OCI-LY1 (cell line): Measurements from ENCODE around the gene CFAP57.

Experiments
- H2AFZ ChIP-seq: fragments of 200-600 bp; sonication (generic), shearing (Covaris generic); 2 replicates; pipeline ENCODE4 v1.6.0; 2014; ENCODE audit warnings: antibody characterized with exemption, mild to moderate bottlenecking, low read length
- H3F3A ChIP-seq: fragments of 200-600 bp; sonication (generic), shearing (Covaris generic); 2 replicates; pipeline ENCODE4 v1.6.0; 2014; ENCODE audit warnings: mild to moderate bottlenecking, antibody characterized with exemption, low read length, moderate library complexity; ENCODE audit not compliant: insufficient read depth
- H3K27ac ChIP-seq: fragments of 200-600 bp; sonication (generic); 2 replicates; pipeline ENCODE4 v1.5.1; 2014; ENCODE audit warnings: low read length, mixed run types, mild to moderate bottlenecking, low read depth; ENCODE audit not compliant: poor library complexity, severe bottlenecking
- H3K27me3 ChIP-seq: fragments of 200-600 bp; sonication (generic); 2 replicates; pipeline ENCODE4 v1.6.0; 2014; ENCODE audit warnings: antibody characterized with exemption, mild to moderate bottlenecking, low read length, moderate library complexity; ENCODE audit not compliant: insufficient read depth
- H3K36me3 ChIP-seq: fragments of 200-600 bp; sonication (generic); 2 replicates; pipeline ENCODE4 v1.6.1; 2014; ENCODE audit warnings: mild to moderate bottlenecking, antibody characterized with exemption, low read length, moderate library complexity, mixed read lengths; ENCODE audit not compliant: insufficient read depth
- H3K4me1 ChIP-seq: fragments of 200-600 bp; sonication (generic); 2 replicates; pipeline ENCODE4 v1.5.1; 2014; ENCODE audit warnings: mild to moderate bottlenecking, low read length, moderate library complexity; ENCODE audit not compliant: insufficient read depth, severe bottlenecking
- H3K4me2 ChIP-seq: fragments of 200-600 bp; sonication (generic), shearing (Covaris generic); 2 replicates; pipeline ENCODE4 v1.6.1; 2014; ENCODE audit warnings: low read length
- H3K4me3 ChIP-seq: fragments of 200-600 bp; sonication (generic); 2 replicates; pipeline ENCODE4 v1.5.1; 2014; ENCODE audit warnings: low read length, low read depth, mild to moderate bottlenecking, mixed read lengths; ENCODE audit not compliant: poor library complexity, severe bottlenecking
- H3K79me2 ChIP-seq: fragments of 200-600 bp; shearing (Covaris generic); 2 replicates; pipeline ENCODE4 v1.6.1; 2016; ENCODE audit warnings: mixed run types, low read length, mixed read lengths; ENCODE audit not compliant: insufficient read depth
- H3K9ac ChIP-seq: fragments of 200-600 bp; sonication (generic), shearing (Covaris generic); 2 replicates; pipeline ENCODE4 v1.6.1; 2014; ENCODE audit warnings: mild to moderate bottlenecking, low read length, mixed read lengths
- H3K9me2 ChIP-seq: fragments of 200-600 bp; sonication (generic), shearing (Covaris generic); 2 replicates; pipeline ENCODE4 v1.6.1; 2014; ENCODE audit warnings: low read depth, mild to moderate bottlenecking, low read length, mixed read lengths
- H3K9me3 ChIP-seq: fragments of 200-600 bp; shearing (Covaris generic); 2 replicates; pipeline ENCODE4 v1.6.1; 2014; ENCODE audit warnings: low read length, mixed read lengths
- H4K20me1 ChIP-seq: fragments of 200-600 bp; sonication (generic), shearing (Covaris generic); 2 replicates; pipeline ENCODE4 v1.6.0; 2016; ENCODE audit warnings: mild to moderate bottlenecking, low read length; ENCODE audit not compliant: insufficient read depth
- EZH2 ChIP-seq: fragments of 200-600 bp; sonication (generic), shearing (Covaris generic); IDR thresholded peaks from 2 replicates; pipeline ENCODE4 v1.8.0; 2017; ENCODE audit warnings: borderline replicate concordance, mixed run types, mild to moderate bottlenecking, antibody characterized with exemption, low read length, moderate library complexity, mixed read lengths
- TF ChIP-seq, protein P1 (sequence below): fragments of 200-600 bp; sonication (generic), shearing (Covaris generic); IDR thresholded peaks from 2 replicates; pipeline ENCODE4 v1.5.1; 2017; ENCODE audit warnings: mild to moderate bottlenecking, antibody characterized with exemption, low read length, moderate library complexity, mixed read lengths

Gene CFAP57

DNA sequence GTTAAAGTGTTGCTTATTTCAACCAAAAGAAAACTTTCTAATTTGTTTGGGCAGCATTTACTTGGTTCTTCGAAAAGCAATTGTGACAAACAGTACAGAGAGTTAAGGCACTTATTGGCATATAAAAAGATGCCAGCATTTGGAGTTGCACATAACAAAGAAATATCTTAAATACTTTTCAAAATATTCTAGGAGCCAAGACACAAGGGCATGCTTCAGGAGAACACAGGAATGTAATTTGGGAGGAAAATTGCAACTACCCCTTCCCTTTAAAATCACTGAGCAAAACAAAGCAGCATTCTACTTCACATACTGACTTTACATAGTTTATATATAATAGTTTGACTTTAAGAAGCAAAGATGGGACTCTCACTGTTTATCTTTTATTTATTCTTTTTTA, 124.1 kb downstream of the CFAP57 start:
- Histone ChIP-seq H3K4me3 (no peak overlapping the region), H3K27me3 (0 out of 2 replicates have a peak, but pooled peaks cover 4% of the 10 kb centered on the region), H3K4me2 (no peak overlapping the region), H2AFZ (no peak overlapping the region), H3K27ac (no peak overlapping the region), H3F3A (no peaks in the 10 kb centered on the region), H3K9me3 (no peaks in the 10 kb centered on the region), H3K79me2 (no peaks in the 10 kb centered on the region), H3K4me1 (no peaks in the 10 kb centered on the region), H3K9ac (no peak overlapping the region), H4K20me1 (no peaks in the 10 kb centered on the region), H3K36me3 (no peaks in the 10 kb centered on the region), H3K9me2 (no peaks in the 10 kb centered on the region)
- TF ChIP-seq, protein P1, sequence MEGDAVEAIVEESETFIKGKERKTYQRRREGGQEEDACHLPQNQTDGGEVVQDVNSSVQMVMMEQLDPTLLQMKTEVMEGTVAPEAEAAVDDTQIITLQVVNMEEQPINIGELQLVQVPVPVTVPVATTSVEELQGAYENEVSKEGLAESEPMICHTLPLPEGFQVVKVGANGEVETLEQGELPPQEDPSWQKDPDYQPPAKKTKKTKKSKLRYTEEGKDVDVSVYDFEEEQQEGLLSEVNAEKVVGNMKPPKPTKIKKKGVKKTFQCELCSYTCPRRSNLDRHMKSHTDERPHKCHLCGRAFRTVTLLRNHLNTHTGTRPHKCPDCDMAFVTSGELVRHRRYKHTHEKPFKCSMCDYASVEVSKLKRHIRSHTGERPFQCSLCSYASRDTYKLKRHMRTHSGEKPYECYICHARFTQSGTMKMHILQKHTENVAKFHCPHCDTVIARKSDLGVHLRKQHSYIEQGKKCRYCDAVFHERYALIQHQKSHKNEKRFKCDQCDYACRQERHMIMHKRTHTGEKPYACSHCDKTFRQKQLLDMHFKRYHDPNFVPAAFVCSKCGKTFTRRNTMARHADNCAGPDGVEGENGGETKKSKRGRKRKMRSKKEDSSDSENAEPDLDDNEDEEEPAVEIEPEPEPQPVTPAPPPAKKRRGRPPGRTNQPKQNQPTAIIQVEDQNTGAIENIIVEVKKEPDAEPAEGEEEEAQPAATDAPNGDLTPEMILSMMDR: no peak
- TF ChIP-seq EZH2: no peak

DNA sequence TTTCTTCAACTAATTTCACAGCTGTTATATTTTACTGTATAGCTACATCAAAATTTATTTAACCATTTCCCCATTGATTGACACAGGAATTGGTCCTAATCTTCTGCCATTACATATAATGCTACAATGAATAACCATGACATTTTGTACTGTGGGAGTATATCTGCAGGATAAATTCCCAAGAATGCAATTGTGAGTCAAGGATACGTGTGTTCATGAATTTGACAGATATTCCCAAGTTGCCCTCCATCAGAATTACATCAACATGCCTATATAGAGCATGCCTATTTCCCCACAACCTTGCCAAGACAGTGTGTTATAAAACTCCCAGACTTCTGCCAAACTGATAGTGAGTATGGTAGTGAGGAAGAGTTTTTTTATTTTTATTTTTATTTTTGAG, 125.9 kb downstream of the CFAP57 start:
- Histone ChIP-seq H3K9me3 (no peaks in the 10 kb centered on the region), H3K9ac (no peak overlapping the region), H3K4me1 (no peaks in the 10 kb centered on the region), H4K20me1 (no peaks in the 10 kb centered on the region), H3K4me2 (no peak overlapping the region), H3K27me3 (0 out of 2 replicates have a peak, but pooled peaks cover 4% of the 10 kb centered on the region), H3K27ac (no peak overlapping the region), H2AFZ (no peak overlapping the region), H3F3A (no peaks in the 10 kb centered on the region), H3K79me2 (no peaks in the 10 kb centered on the region), H3K36me3 (no peaks in the 10 kb centered on the region), H3K9me2 (no peaks in the 10 kb centered on the region), H3K4me3 (no peak overlapping the region)
- TF ChIP-seq EZH2: no peak
- TF ChIP-seq, protein P1: no peak

DNA sequence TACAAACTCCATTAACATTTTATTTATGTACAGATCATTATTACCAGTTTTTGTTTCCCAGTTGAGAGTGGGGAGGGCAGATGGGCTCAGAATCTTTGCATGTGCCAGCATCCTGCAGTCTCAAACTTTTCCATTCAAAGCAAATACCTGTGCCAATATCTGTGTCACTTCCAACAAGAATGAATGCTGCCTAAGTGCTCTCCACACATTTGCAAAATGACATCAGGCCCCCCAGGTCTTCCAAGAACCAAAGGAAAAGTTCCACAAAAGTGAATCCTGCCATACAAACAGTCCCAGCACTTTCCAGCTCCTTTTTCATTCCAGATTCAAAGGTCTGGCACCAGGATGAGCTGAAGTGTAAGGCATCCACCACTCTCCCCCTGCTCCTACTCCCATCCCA, 127.0 kb downstream of the CFAP57 start:
- no peak overlapping the region for H2AFZ ChIP-seq
- H3K4me3 ChIP-seq: no peak overlapping the region
- TF ChIP-seq, protein P1: no peak
- TF ChIP-seq EZH2: no peak

More for the DNA sequence above, 127.0 kb downstream of the CFAP57 start:
- no peak overlapping the region for H3K27ac ChIP-seq
- no peak overlapping the region for H3K9ac ChIP-seq
- H3K4me1 ChIP-seq: no peaks in the 10 kb centered on the region
- H3K27me3 ChIP-seq: peaks cover 5% of the 10 kb centered on the region; the same call in 1 of the 2 replicates
- no peaks in the 10 kb centered on the region for H3K9me2 ChIP-seq
- no peaks in the 10 kb centered on the region for H3K79me2 ChIP-seq
- H3F3A ChIP-seq: no peaks in the 10 kb centered on the region
- H4K20me1 ChIP-seq: no peaks in the 10 kb centered on the region
- no peak overlapping the region for H3K4me2 ChIP-seq
- no peaks in the 10 kb centered on the region for H3K36me3 ChIP-seq
- no peaks in the 10 kb centered on the region for H3K9me3 ChIP-seq
